ENCODE measurements around the gene VCL. TPM values are rescaled to one million over a fixed set of nuclear protein-coding genes. Genes with fewer than 3 reads are reported as not detected.

VCL gene
- total and polyA plus RNA-seq, 8 donors, result 90.6 to 195 (median 98.2) TPM

DNA sequence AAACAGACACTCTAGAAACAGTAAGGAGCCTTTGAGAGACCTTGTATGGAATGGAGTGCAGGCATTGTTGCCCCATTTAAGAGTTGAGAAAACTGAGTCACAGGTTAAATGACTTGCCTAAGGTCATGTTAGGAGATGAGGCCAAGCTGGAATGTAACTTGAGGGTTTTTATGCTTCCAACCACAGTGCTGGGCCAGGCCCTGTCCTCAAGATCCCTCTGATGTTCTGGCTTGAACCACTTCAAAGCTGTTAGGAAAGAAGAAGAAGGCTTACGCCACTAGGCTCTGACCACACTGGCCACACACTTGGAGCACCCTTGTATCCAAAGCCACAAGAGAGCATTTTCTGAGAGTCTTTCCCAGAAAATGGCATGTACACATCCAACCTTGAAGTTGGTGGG is 44.3 kb upstream of the VCL start:
- H3K4me1 ChIP-seq, result peaks cover 11 to 47% of the 10 kb centered on the region in 2 donors
- H3K4me3 ChIP-seq, result no peak overlapping the region
- H3K27me3 ChIP-seq, result no peaks in the 10 kb centered on the region
- H3K27ac ChIP-seq, result no peak overlapping the region
- H3K36me3 ChIP-seq, result no peaks in the 10 kb centered on the region
- intact Hi-C loops (cut with DNase I), result no loop called here
- peak in 1 of 4 donors; percentile 63 for DNase-seq
- TF ChIP-seq, protein P1, sequence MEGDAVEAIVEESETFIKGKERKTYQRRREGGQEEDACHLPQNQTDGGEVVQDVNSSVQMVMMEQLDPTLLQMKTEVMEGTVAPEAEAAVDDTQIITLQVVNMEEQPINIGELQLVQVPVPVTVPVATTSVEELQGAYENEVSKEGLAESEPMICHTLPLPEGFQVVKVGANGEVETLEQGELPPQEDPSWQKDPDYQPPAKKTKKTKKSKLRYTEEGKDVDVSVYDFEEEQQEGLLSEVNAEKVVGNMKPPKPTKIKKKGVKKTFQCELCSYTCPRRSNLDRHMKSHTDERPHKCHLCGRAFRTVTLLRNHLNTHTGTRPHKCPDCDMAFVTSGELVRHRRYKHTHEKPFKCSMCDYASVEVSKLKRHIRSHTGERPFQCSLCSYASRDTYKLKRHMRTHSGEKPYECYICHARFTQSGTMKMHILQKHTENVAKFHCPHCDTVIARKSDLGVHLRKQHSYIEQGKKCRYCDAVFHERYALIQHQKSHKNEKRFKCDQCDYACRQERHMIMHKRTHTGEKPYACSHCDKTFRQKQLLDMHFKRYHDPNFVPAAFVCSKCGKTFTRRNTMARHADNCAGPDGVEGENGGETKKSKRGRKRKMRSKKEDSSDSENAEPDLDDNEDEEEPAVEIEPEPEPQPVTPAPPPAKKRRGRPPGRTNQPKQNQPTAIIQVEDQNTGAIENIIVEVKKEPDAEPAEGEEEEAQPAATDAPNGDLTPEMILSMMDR (IDR thresholded peaks at IDR 0.05), result no peak
- peak; percentile 73 for ATAC-seq
- no peaks in the 10 kb centered on the region for H3K9me3 ChIP-seq

DNA sequence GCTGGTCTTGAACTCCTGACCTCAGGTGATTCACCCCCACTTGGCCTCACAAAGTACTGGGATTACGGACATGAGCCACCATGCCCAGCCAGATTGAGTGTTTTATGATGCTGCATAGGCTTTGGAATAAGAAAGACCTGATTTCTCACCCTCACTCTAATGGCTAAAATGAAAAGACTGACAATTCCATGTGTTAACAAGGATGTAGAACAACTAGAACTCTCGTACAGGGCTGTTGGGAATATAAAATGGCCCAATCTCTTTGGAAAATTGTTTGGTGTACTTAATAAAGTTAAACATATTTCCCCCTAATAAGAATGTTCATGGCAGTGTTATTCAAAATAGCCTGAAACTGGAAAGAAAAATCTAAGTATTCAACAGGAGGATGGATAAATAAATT is 43.2 kb upstream of the VCL start:
- no peak overlapping the region for H3K27ac ChIP-seq
- no peaks in the 10 kb centered on the region for H3K27me3 ChIP-seq
- ATAC-seq (no peak), DNase-seq (no peak)
- TF ChIP-seq, protein P1 (IDR thresholded peaks at IDR 0.05), result no peak
- peaks cover 11 to 58% of the 10 kb centered on the region in 2 donors for H3K4me1 ChIP-seq
- H3K36me3 ChIP-seq, result no peaks in the 10 kb centered on the region
- no peaks in the 10 kb centered on the region for H3K9me3 ChIP-seq
- intact Hi-C loops (cut with DNase I), result no loop called here
- H3K4me3 ChIP-seq, result no peak overlapping the region

DNA sequence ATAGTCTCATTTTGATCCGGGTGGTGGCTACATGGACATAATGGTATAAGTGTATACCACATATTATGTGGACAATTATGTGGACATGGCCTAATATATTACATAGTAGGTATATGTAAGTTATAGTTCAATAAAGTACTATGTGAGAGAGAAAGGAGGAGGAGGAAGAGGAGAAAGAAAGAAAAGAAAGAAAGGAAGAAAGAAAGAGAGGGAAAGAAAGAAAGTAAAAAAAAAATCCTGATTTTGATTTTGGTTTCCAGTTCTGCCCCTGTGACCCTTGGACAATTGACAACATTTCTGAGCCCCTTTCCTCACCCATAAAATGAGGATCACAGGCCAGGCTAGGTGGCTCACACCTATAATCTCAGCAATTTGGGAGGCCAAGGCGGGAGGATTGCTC is 42.2 kb upstream of the VCL start:
- Histone ChIP-seq H3K27me3 (no peaks in the 10 kb centered on the region), H3K4me1 (peaks cover 11 to 61% of the 10 kb centered on the region in 2 donors), H3K36me3 (no peaks in the 10 kb centered on the region), H3K4me3 (no peak overlapping the region), H3K27ac (no peak overlapping the region), H3K9me3 (no peaks in the 10 kb centered on the region)
- intact Hi-C loops (cut with DNase I), result no loop called here
- DNase-seq, result no peak
- no peak for ATAC-seq
- TF ChIP-seq, protein P1 (IDR thresholded peaks at IDR 0.05), result no peak

DNA sequence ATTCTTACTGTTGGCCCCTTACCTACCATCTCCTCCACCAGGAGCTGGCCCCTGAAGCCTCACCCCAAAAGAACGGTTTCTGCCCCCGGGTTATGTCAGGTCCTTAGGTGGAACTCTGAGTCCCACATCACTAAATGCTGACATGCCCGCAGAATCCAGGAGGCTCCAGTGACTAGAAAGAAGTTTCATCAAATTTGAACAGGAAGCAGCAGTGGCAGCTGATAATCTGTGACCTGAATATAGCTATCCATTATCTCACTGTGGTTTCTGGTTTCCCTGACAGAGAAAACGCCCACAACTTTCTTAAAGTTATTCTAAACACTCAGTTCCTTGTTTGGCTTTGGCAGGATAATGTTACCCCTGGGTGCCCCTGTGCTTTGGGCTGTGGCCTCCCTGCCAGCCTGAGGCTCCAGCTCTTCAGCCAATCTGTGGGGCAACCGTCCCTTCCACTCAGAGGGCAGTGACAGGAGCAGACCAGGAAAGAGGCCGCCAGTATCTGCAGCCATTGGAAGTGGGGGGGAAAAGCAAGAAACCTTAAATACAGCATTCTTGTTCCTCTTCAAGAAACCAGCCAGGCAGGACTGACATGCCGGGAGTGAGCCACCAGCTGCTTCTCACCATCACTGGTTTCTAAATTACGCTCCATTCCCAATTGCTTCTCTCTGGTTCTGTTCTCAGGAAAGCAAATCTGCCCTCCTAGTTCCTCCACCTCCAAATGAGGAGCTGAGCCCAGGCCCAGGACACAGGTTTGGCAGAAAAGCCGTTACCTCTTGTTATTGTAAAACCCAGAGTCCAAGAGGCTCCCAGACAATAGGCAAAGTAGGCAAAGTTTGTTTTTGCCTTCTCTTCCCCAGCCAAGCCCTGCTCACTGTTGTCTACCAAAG is 41.2 kb upstream of the VCL start:
- H3K4me3 ChIP-seq, result no peak overlapping the region
- peaks cover 11 to 61% of the 10 kb centered on the region in 2 donors for H3K4me1 ChIP-seq
- H3K27ac ChIP-seq, result peak overlapping the region; percentile 56 to 81
- intact Hi-C loops (cut with DNase I), result no loop called here
- no peaks in the 10 kb centered on the region for H3K36me3 ChIP-seq
- ATAC-seq (peak; percentile 61), DNase-seq (peak in 1 of 4 donors; percentile 33)
- TF ChIP-seq, protein P1 (IDR thresholded peaks at IDR 0.05), result no peak
- H3K27me3 ChIP-seq, result no peaks in the 10 kb centered on the region
- no peaks in the 10 kb centered on the region for H3K9me3 ChIP-seq

DNA sequence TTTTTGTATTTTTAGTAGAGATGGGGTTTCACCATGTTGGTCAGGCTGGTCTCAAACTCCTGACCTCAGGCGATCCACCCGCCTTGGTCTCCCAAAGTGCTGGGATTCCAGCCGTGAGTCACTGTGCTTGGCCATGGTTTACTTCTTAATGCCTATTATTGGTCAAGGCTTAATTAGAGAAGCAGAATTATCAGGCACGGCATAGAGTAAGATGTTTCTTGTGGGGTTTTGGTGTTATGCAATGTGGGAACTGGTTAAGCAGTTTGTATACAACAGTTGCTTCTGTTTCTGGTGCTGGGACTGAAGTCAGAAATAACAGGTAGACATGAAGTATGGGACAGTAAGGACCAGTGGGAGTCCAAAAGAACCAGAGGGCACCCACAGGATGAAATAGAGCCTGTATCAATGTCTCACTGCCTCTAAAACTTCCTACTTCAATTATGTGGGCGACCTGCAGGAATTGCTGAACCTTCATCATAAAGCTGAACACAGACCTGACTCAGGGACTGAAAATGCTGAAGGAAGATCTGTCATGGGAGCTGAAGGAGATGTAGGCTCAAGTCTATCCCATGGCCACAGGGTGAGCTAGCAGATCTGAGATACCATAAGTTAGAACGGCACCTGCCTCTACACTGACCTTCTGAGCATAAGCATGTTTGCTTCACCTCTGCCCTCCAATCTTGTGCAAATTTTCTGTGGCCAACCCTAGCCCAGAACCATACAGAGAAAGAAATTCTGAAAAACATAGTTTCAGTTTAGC is 38.3 kb upstream of the VCL start:
- no peaks in the 10 kb centered on the region for H3K36me3 ChIP-seq
- ATAC-seq (no peak), DNase-seq (no peak)
- intact Hi-C loops (cut with DNase I), result no loop called here
- H3K4me3 ChIP-seq, result no peak overlapping the region
- TF ChIP-seq, protein P1 (IDR thresholded peaks at IDR 0.05), result no peak
- peak overlapping the region in 1 of 2 donors; percentile 81 for H3K27ac ChIP-seq
- no peaks in the 10 kb centered on the region for H3K9me3 ChIP-seq
- H3K4me1 ChIP-seq, result peaks cover 11 to 45% of the 10 kb centered on the region in 2 donors
- H3K27me3 ChIP-seq, result no peaks in the 10 kb centered on the region
